Lung (tissue), 12 donors: ENCODE results near the gene MYMK. TPM values are rescaled to one million over a fixed set of nuclear protein-coding genes. Genes with fewer than 3 reads are reported as not detected.

ENCODE experiments used
- ATAC-seq: fragments of 200-7000 bp; cut with Tn5 transposase; one replicate; pipeline ENCODE4 v1.9.1; 2020; ENCODE audit warnings: moderate number of reproducible peaks; ENCODE audit not compliant: insufficient read depth, low FRiP score
- DNase-seq, 3 donors: peaks; one replicate each; pipeline ENCODE4 v3.0.0-alpha.2; 2013 to 2017
- H3K27ac ChIP-seq, 2 donors: one replicate each; pipeline ENCODE4 v1.5.1; 2013; ENCODE audit warnings: mild to moderate bottlenecking in 2 of 2, moderate library complexity in 2 of 2, control low read depth in 1 of 2, inconsistent platforms in 1 of 2, low read depth in 1 of 2, low read length in 1 of 2
- H3K27me3 ChIP-seq, 3 donors: one replicate each; pipeline ENCODE4 v1.5.1; 2013; ENCODE audit warnings: low read length in 2 of 3; ENCODE audit not compliant: control insufficient read depth in 3 of 3, insufficient read depth in 3 of 3
- H3K36me3 ChIP-seq, 4 donors: one replicate each; pipeline ENCODE4 v1.5.1; 2013; ENCODE audit warnings: low read length in 4 of 4, mild to moderate bottlenecking in 1 of 4, moderate library complexity in 1 of 4; ENCODE audit not compliant: control insufficient read depth in 4 of 4, insufficient read depth in 4 of 4
- H3K4me1 ChIP-seq, 5 donors: one replicate each; pipeline ENCODE4 v1.5.1; 2013; ENCODE audit warnings: low read length in 5 of 5, mild to moderate bottlenecking in 2 of 5, moderate library complexity in 1 of 5; ENCODE audit not compliant: control insufficient read depth in 5 of 5, insufficient read depth in 5 of 5
- H3K4me3 ChIP-seq: one replicate; pipeline ENCODE4 v1.5.1; 2013; ENCODE audit warnings: mild to moderate bottlenecking, control low read depth, moderate library complexity
- H3K9ac ChIP-seq, 2 donors: one replicate each; pipeline ENCODE4 v1.5.1; 2013; ENCODE audit warnings: low read length in 2 of 2, control low read depth in 1 of 2; ENCODE audit not compliant: insufficient read depth in 1 of 2
- H3K9me3 ChIP-seq, 4 donors: one replicate each; pipeline ENCODE4 v1.5.1; 2013; ENCODE audit warnings: low read length in 3 of 4, mild to moderate bottlenecking in 1 of 4, moderate library complexity in 1 of 4; ENCODE audit not compliant: control insufficient read depth in 4 of 4, insufficient read depth in 3 of 4
- CTCF ChIP-seq: IDR thresholded peaks from 2 replicates; pipeline ENCODE4 v1.5.1; 2012; ENCODE audit warnings: mild to moderate bottlenecking; ENCODE audit errors: control extremely low read depth, extremely low read depth
- WGBS, 2 donors: extraction: QIAGEN DNeasy Blood & Tissue Kit; methylation state at CpG; one replicate each; pipeline ENCODE4 v1.1.7; 2013; 5-methylcytosine and 5-hydroxymethylcytosine counted together
- polyA plus RNA-seq, 2 donors: library from polyadenylated mRNA; stranded (reverse); fragments of 200-250 nt; gene quantifications; one replicate each; pipeline ENCODE4 v1.2.1, GENCODE V29; 2013
- total RNA-seq, 2 donors: library from RNA; depleted of rRNA in 1 of 2; stranded (reverse); fragments of >200 nt in 1 of 2; gene quantifications; one replicate each; pipeline ENCODE4 v1.2.1, GENCODE V29; 2014 to 2021
- donor health status: control.
- donor health status: control.
- donor health status: Bipolar disorder and iron deficiency.
- donor health status: healthy.
- donor health status: DM: yes; HTN: yes; CAD: no.

The MYMK gene
- total and polyA plus RNA-seq, 4 donors = not detected

- peak within 1 kb of the TSS; percentile 43 for H3K4me3 ChIP-seq
- ATAC-seq = peak; percentile 37
- no peaks in the 10 kb centered on the region for H3K9me3 ChIP-seq
- TF ChIP-seq CTCF = no peak
- peaks cover 0 to 63% (median 15%) of the 10 kb centered on the region in 5 donors for H3K4me1 ChIP-seq
- no peaks in the 10 kb centered on the region for H3K36me3 ChIP-seq
- H3K9ac ChIP-seq = no peak within 1 kb of the TSS
- WGBS, 2 donors = 3 to 5% methylated on average over 43 to 70 of the region's 70 CpGs
- H3K27me3 ChIP-seq = no peaks in the 10 kb centered on the region
- DNase-seq = peak; percentile 93 to 96 (median 93)
- peak within 1 kb of the TSS in 1 of 2 donors; percentile 44 for H3K27ac ChIP-seq
Measured at GRCh38 chr9:133534346-133535291, 9.9 kb upstream of the MYMK start, which contains the start of gene ADAMTSL2. Gene ADAMTSL2, plus strand, starts transcription at chr9:133534704. Its CDS starts 2,009 bp downstream, at chr9:133536713.

GRCh38 chr9:133533857-133534256 lies 9.1 kb upstream of the MYMK start:
- Histone ChIP-seq H3K36me3 (no peaks in the 10 kb centered on the region), H3K27me3 (no peaks in the 10 kb centered on the region), H3K9ac (no peak overlapping the region), H3K4me1 (peaks cover 0 to 64% (median 11%) of the 10 kb centered on the region in 5 donors), H3K9me3 (no peaks in the 10 kb centered on the region), H3K27ac (peak overlapping the region in 1 of 2 donors; percentile 18), H3K4me3 (no peak overlapping the region)
- ATAC-seq (no peak), DNase-seq (no peak)
- no peak for TF ChIP-seq CTCF
- WGBS, 2 donors = 38 to 52% methylated on average over 9 of the region's 9 CpGs

- no peak overlapping the region for H3K4me3 ChIP-seq
- H3K9me3 ChIP-seq = no peaks in the 10 kb centered on the region
- TF ChIP-seq CTCF = peak; percentile 39
- no peak for ATAC-seq
- no peak overlapping the region for H3K27ac ChIP-seq
- DNase-seq = peak; percentile 34 to 68 (median 54)
- H3K36me3 ChIP-seq = no peaks in the 10 kb centered on the region
- H3K27me3 ChIP-seq = no peaks in the 10 kb centered on the region
- WGBS, 2 donors = 48 to 51% methylated on average over 20 of the region's 20 CpGs
- peaks cover under 1 to 69% (median 18%) of the 10 kb centered on the region in 5 donors for H3K4me1 ChIP-seq
- no peak overlapping the region for H3K9ac ChIP-seq
Measured at GRCh38 chr9:133532937-133533668, 8.3 kb upstream of the MYMK start.
